Mononuclear cell (primary cell): ENCODE data around the gene PIWIL4. TPM values are rescaled to one million over a fixed set of nuclear protein-coding genes. Genes with fewer than 3 reads are reported as not detected.

Experiments used
- H3K27me3 ChIP-seq: 2 replicates; pipeline ENCODE4 v1.6.0; 2011; ENCODE audit warnings: low read length, control low read depth; ENCODE audit not compliant: insufficient read depth
- H3K4me1 ChIP-seq: 2 replicates; pipeline ENCODE4 v1.5.1; 2011; ENCODE audit warnings: mild to moderate bottlenecking, low read length, control low read depth; ENCODE audit not compliant: insufficient read depth
- H3K4me3 ChIP-seq: 2 replicates; pipeline ENCODE4 v1.5.1; 2011; ENCODE audit warnings: mild to moderate bottlenecking, low read length, moderate library complexity
- H3K9me3 ChIP-seq: 2 replicates; pipeline ENCODE4 v1.5.1; 2011; ENCODE audit warnings: low read depth, mild to moderate bottlenecking, control low read depth, low read length
- total RNA-seq: library from RNA; depleted of rRNA; stranded (reverse); fragments of >200 nt; gene quantifications from one replicate; pipeline ENCODE4 v1.2.3, GENCODE V29; 2012

The PIWIL4 gene
- total RNA-seq, 1 donor, result 5.2 TPM

GRCh38 chr11:94652735-94653284, 85.6 kb downstream of the PIWIL4 start:
- Histone ChIP-seq H3K4me3 (no peak overlapping the region), H3K4me1 (peaks cover 12% of the 10 kb centered on the region), H3K27me3 (no peaks in the 10 kb centered on the region), H3K9me3 (no peaks in the 10 kb centered on the region)

- H3K4me1 ChIP-seq, result peaks cover 12% of the 10 kb centered on the region
- no peak overlapping the region for H3K4me3 ChIP-seq
- H3K9me3 ChIP-seq, result no peaks in the 10 kb centered on the region
- H3K27me3 ChIP-seq, result no peaks in the 10 kb centered on the region
These were observed 86.4 kb downstream of the PIWIL4 start for GRCh38 chr11:94653561-94653960.

GRCh38 chr11:94654201-94654600, 87.0 kb downstream of the PIWIL4 start:
- no peaks in the 10 kb centered on the region for H3K27me3 ChIP-seq
- no peak overlapping the region for H3K4me3 ChIP-seq
- no peaks in the 10 kb centered on the region for H3K9me3 ChIP-seq
- peaks cover 12% of the 10 kb centered on the region for H3K4me1 ChIP-seq

- Histone ChIP-seq H3K4me3 (no peak overlapping the region), H3K27me3 (no peaks in the 10 kb centered on the region), H3K4me1 (peaks cover 10% of the 10 kb centered on the region), H3K9me3 (no peaks in the 10 kb centered on the region)
These were observed 88.1 kb downstream of the PIWIL4 start for GRCh38 chr11:94655291-94655690.

GRCh38 chr11:94655956-94656355, 88.8 kb downstream of the PIWIL4 start:
- no peak overlapping the region for H3K4me3 ChIP-seq
- H3K27me3 ChIP-seq, result no peaks in the 10 kb centered on the region

GRCh38 chr11:94656968-94657367, 89.8 kb downstream of the PIWIL4 start:
- Histone ChIP-seq H3K27me3 (no peaks in the 10 kb centered on the region), H3K4me1 (no peaks in the 10 kb centered on the region), H3K9me3 (no peaks in the 10 kb centered on the region)

More at GRCh38 chr11:94655956-94656355, 88.8 kb downstream of the PIWIL4 start:
- Histone ChIP-seq H3K4me1 (peaks cover 3% of the 10 kb centered on the region), H3K9me3 (no peaks in the 10 kb centered on the region)

GRCh38 chr11:94657629-94658028, 90.5 kb downstream of the PIWIL4 start:
- Histone ChIP-seq H3K4me3 (no peak overlapping the region), H3K27me3 (no peaks in the 10 kb centered on the region), H3K9me3 (no peaks in the 10 kb centered on the region), H3K4me1 (no peaks in the 10 kb centered on the region)

More at GRCh38 chr11:94656968-94657367, 89.8 kb downstream of the PIWIL4 start:
- no peak overlapping the region for H3K4me3 ChIP-seq

- H3K27me3 ChIP-seq, result no peaks in the 10 kb centered on the region
- no peaks in the 10 kb centered on the region for H3K4me1 ChIP-seq
- no peaks in the 10 kb centered on the region for H3K9me3 ChIP-seq
- H3K4me3 ChIP-seq, result no peak overlapping the region
These were observed 91.2 kb downstream of the PIWIL4 start for GRCh38 chr11:94658386-94658785.

GRCh38 chr11:94658888-94659287, 91.7 kb downstream of the PIWIL4 start:
- Histone ChIP-seq H3K4me3 (no peak overlapping the region), H3K4me1 (no peaks in the 10 kb centered on the region), H3K9me3 (no peaks in the 10 kb centered on the region), H3K27me3 (no peaks in the 10 kb centered on the region)

GRCh38 chr11:94661444-94661843, 94.3 kb downstream of the PIWIL4 start:
- no peaks in the 10 kb centered on the region for H3K4me1 ChIP-seq
- no peaks in the 10 kb centered on the region for H3K9me3 ChIP-seq

GRCh38 chr11:94662065-94662779, 95.1 kb downstream of the PIWIL4 start:
- Histone ChIP-seq H3K4me1 (no peaks in the 10 kb centered on the region), H3K4me3 (no peak overlapping the region), H3K27me3 (no peaks in the 10 kb centered on the region), H3K9me3 (no peaks in the 10 kb centered on the region)

More at GRCh38 chr11:94661444-94661843, 94.3 kb downstream of the PIWIL4 start:
- no peaks in the 10 kb centered on the region for H3K27me3 ChIP-seq
- H3K4me3 ChIP-seq, result no peak overlapping the region

GRCh38 chr11:94662846-94663390, 95.8 kb downstream of the PIWIL4 start:
- no peaks in the 10 kb centered on the region for H3K9me3 ChIP-seq

GRCh38 chr11:94664346-94664745, 97.2 kb downstream of the PIWIL4 start:
- Histone ChIP-seq H3K4me3 (no peak overlapping the region), H3K27me3 (no peaks in the 10 kb centered on the region), H3K4me1 (no peaks in the 10 kb centered on the region), H3K9me3 (no peaks in the 10 kb centered on the region)

More at GRCh38 chr11:94662846-94663390, 95.8 kb downstream of the PIWIL4 start:
- Histone ChIP-seq H3K27me3 (no peaks in the 10 kb centered on the region), H3K4me3 (no peak overlapping the region), H3K4me1 (no peaks in the 10 kb centered on the region)

GRCh38 chr11:94665116-94665659, 98.0 kb downstream of the PIWIL4 start:
- no peaks in the 10 kb centered on the region for H3K27me3 ChIP-seq
- no peaks in the 10 kb centered on the region for H3K4me1 ChIP-seq
- H3K4me3 ChIP-seq, result no peak overlapping the region
- H3K9me3 ChIP-seq, result no peaks in the 10 kb centered on the region
